ENCODE measurements around the gene MORC1. TPM values are rescaled to one million over a fixed set of nuclear protein-coding genes. Genes with fewer than 3 reads are reported as not detected.

The MORC1 gene
- total RNA-seq, 1 experiment from 2014 or later = not detected

DNA sequence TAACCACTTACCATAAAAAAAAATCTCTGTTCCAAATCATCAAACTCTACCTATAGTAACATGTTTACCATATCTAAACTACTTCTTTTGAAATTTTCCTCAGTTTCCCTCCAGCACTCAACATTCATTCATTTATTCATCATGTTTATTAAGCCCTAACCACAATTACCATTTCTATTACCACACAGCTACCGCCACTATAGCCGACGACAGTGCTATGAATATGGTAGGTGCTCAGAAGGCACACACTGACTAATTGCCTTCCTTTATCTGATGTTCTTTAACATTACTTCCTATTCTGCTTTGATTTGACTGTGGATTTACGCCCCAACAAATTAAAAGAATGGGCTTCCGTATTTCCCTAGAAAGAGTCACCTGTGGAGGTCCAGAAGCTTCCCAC is 208.1 kb downstream of the MORC1 start:
- CTCF ChIA-PET = no interaction called here
- DNase-seq = no peak
- H3K4me1 Mint-ChIP-seq (ENCODE audit: low read depth, unreplicated experiment) = peaks cover 14% of the 10 kb centered on the region
- no peaks in the 10 kb centered on the region for H3K36me3 Mint-ChIP-seq (ENCODE audit: insufficient read depth, unreplicated experiment)
- no TSS peak for BruUV-seq (replicated peaks)
- no peak overlapping the region for H3K4me3 Mint-ChIP-seq (ENCODE audit: low read depth, unreplicated experiment)
- no peaks in the 10 kb centered on the region for H3K27me3 Mint-ChIP-seq (ENCODE audit: unreplicated experiment)
- no peaks in the 10 kb centered on the region for H3K9me3 Mint-ChIP-seq (ENCODE audit: low read depth, unreplicated experiment)
- intact Hi-C loops (cut with micrococcal nuclease; ENCODE audit: unreplicated experiment) = no loop called here
- H3K27ac Mint-ChIP-seq (ENCODE audit: unreplicated experiment) = no peak overlapping the region
- TF ChIP-seq, protein P1, sequence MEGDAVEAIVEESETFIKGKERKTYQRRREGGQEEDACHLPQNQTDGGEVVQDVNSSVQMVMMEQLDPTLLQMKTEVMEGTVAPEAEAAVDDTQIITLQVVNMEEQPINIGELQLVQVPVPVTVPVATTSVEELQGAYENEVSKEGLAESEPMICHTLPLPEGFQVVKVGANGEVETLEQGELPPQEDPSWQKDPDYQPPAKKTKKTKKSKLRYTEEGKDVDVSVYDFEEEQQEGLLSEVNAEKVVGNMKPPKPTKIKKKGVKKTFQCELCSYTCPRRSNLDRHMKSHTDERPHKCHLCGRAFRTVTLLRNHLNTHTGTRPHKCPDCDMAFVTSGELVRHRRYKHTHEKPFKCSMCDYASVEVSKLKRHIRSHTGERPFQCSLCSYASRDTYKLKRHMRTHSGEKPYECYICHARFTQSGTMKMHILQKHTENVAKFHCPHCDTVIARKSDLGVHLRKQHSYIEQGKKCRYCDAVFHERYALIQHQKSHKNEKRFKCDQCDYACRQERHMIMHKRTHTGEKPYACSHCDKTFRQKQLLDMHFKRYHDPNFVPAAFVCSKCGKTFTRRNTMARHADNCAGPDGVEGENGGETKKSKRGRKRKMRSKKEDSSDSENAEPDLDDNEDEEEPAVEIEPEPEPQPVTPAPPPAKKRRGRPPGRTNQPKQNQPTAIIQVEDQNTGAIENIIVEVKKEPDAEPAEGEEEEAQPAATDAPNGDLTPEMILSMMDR (IDR thresholded peaks at IDR 0.05; ENCODE audit: unreplicated experiment) = no peak

Other genes starting within 250 kb of the MORC1 start
- gene GUCA1C, start 164.3 kb downstream of the MORC1 start, total RNA-seq (2022) = not detected in 2 replicates
- not detected in 2 replicates for gene C3orf85, start 18.6 kb upstream of the MORC1 start, total RNA-seq (2022)
- gene DPPA2, start 198.4 kb upstream of the MORC1 start, total RNA-seq (2022) = not detected in 2 replicates
- not detected in 2 replicates for gene DPPA4, start 219.4 kb upstream of the MORC1 start, total RNA-seq (2022)